Kidney epithelial cell (primary cell): Measurements from ENCODE around the gene STX11. TPM values are rescaled to one million over a fixed set of nuclear protein-coding genes. Genes with fewer than 3 reads are reported as not detected.
A peak's percentile ranks its signal among the peaks of the same experiment; 100 is the strongest.

Experiments
- DNase-seq: peaks from one replicate; pipeline ENCODE4 v3.0.0-alpha.2; 2010; ENCODE audit warnings: low read depth
- H3K27me3 ChIP-seq: 2 replicates; pipeline ENCODE4 v1.6.0; 2011; ENCODE audit warnings: low read length; ENCODE audit not compliant: control insufficient read depth, insufficient read depth
- H3K36me3 ChIP-seq: 2 replicates; pipeline ENCODE4 v1.5.1; 2011; ENCODE audit warnings: low read length; ENCODE audit not compliant: control insufficient read depth, insufficient read depth
- H3K4me3 ChIP-seq: 2 replicates; pipeline ENCODE4 v1.5.1; 2011; ENCODE audit warnings: low read depth, mild to moderate bottlenecking, control low read depth, low read length
- total RNA-seq: library from RNA; depleted of rRNA; stranded (reverse); fragments of >200 nt; gene quantifications from 2 replicates; pipeline ENCODE4 v1.2.3, GENCODE V29; 2015
- TF ChIP-seq, protein P1 (sequence below): IDR thresholded peaks from 2 replicates; pipeline ENCODE4 v1.5.1; 2011; ENCODE audit warnings: mild to moderate bottlenecking, moderate library complexity, low read length, control low read depth, inconsistent platforms; ENCODE audit not compliant: insufficient read depth, poor library complexity, severe bottlenecking

Gene STX11
- total RNA-seq, 1 donor from 2014 or later, result 4.1 TPM

DNA sequence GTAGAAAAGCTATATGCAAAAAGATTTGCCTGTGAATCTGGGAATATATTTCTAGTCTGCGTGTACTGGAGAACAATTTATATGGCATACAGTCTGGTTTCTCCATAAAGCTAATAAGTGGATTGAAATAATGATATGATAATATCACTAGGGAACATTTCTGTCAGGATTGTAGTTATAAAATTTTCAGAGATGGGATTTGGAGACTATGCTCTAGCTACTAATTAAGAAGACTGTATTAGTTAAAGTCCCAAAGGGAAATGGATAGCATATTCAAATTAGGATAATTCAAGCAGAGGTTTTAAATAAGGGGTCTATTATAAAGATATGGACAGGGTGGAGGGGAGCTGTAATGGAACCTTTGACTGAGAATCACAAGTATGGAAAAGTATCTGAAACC lies 7.2 kb upstream of the STX11 start:
- TF ChIP-seq, protein P1, sequence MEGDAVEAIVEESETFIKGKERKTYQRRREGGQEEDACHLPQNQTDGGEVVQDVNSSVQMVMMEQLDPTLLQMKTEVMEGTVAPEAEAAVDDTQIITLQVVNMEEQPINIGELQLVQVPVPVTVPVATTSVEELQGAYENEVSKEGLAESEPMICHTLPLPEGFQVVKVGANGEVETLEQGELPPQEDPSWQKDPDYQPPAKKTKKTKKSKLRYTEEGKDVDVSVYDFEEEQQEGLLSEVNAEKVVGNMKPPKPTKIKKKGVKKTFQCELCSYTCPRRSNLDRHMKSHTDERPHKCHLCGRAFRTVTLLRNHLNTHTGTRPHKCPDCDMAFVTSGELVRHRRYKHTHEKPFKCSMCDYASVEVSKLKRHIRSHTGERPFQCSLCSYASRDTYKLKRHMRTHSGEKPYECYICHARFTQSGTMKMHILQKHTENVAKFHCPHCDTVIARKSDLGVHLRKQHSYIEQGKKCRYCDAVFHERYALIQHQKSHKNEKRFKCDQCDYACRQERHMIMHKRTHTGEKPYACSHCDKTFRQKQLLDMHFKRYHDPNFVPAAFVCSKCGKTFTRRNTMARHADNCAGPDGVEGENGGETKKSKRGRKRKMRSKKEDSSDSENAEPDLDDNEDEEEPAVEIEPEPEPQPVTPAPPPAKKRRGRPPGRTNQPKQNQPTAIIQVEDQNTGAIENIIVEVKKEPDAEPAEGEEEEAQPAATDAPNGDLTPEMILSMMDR, result no peak
- H3K4me3 ChIP-seq, result no peak overlapping the region
- no peak for DNase-seq

DNA sequence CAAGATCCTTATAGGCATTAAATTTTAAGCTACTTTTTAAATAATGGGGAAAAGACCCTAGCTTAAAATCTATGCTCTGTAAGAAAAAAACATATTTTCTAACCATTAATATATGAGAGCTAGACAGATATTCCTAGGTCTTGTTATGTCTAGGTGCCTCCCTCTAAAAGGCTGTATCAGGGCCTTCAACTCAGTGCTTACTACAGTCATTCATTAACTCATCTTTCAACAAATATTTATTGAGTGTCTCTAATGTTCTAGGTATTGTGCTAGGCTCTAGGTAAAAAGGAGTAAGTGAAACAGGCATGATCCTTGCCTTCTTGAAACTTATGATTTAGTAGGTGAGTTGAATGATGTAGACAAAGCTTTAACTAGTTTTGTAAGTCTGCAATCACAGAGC lies 6.4 kb upstream of the STX11 start:
- DNase-seq, result no peak
- Histone ChIP-seq H3K36me3 (no peaks in the 10 kb centered on the region), H3K27me3 (no peaks in the 10 kb centered on the region), H3K4me3 (no peak overlapping the region)
- TF ChIP-seq, protein P1, result no peak

More for the DNA sequence above, 7.2 kb upstream of the STX11 start:
- Histone ChIP-seq H3K27me3 (no peaks in the 10 kb centered on the region), H3K36me3 (no peaks in the 10 kb centered on the region)

DNA sequence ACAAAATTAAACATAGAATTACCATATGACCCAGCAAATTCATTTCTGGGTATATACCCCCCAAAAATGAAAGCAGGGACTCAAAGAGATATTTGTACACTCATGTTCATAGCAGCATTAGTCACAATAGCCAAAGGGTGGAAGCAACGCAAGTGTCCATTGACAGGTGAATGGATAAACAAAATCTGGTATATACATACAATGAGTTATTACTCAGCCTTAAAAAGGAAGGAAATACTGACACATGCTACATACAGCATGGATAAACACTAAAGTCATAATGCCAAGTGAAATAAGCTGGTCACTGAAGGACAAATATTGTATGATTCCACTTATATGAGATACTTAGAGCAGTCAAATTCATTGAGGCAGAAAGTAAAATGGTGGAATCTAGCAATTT lies 5.3 kb upstream of the STX11 start:
- peaks cover 6% of the 10 kb centered on the region for H3K27me3 ChIP-seq
- H3K4me3 ChIP-seq, result no peak overlapping the region
- TF ChIP-seq, protein P1, result no peak
- DNase-seq, result no peak
- no peaks in the 10 kb centered on the region for H3K36me3 ChIP-seq

DNA sequence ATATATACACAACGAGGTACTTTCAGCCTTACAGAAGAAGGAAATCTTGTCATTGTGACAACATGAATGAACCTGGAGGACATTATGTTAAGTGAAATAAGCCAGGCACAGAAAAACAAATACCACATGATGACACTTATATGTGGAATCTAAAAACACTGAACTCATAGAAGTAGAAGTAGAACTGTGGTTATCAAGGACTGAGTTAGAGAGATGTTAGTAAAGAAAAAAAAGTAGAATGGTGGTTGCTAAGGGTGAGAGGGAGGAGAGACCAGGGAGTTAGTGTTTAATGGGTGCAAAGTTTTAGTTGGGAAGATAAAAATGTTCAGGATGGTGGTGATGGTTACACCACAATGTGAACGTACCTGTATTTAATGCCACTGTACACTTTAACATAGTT lies 4.8 kb upstream of the STX11 start:
- TF ChIP-seq, protein P1, result no peak
- Histone ChIP-seq H3K4me3 (no peak overlapping the region), H3K27me3 (peaks cover 7% of the 10 kb centered on the region), H3K36me3 (no peaks in the 10 kb centered on the region)
- DNase-seq, result no peak

DNA sequence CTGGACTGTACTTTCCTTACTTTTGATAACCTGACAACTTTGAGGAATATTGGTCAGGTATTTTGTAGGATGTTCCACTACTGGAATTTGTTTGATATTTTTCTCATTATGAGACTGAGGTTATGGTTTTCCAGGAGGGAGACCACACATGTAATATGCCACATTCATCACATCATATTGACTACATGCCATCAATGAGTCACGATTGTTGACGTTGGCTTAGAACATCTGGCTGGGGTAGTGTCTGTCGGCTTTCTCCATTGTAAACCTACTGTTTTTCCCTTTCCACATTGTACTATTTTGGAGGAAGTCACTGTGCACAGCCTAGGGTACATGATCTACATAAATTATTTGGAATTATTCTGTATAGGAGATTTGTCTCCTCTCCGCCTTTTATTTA lies 1.4 kb upstream of the STX11 start:
- DNase-seq, result no peak

DNA sequence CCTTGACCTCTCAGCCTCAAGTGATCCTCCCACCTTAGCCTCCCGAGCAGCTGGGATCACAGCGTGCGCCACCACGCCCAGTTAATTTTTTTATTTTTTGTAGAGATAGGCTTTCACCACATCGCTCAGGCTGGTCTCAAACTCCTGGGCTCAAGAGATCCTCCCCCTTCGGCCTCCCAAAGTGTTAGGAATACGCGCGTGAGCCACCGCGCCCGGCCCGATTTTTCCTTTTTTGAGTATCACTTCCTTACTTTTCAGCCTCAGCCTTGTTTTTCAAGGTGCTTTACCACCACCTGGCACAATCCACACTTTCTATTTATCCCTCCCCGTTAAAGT lies 791 bp upstream of the STX11 start:
- peaks cover 7% of the 10 kb centered on the region for H3K27me3 ChIP-seq
- TF ChIP-seq, protein P1, result no peak
- no peaks in the 10 kb centered on the region for H3K36me3 ChIP-seq
- DNase-seq, result no peak
- H3K4me3 ChIP-seq, result peak overlapping the region; percentile 67

More for the DNA sequence above, 1.4 kb upstream of the STX11 start:
- Histone ChIP-seq H3K27me3 (peaks cover 7% of the 10 kb centered on the region), H3K36me3 (no peaks in the 10 kb centered on the region), H3K4me3 (no peak overlapping the region)
- TF ChIP-seq, protein P1, result no peak
